Measurements from ENCODE around the gene SEBOX.
A peak's percentile ranks its signal among the peaks of the same experiment; 100 is the strongest.

The SEBOX gene

DNA sequence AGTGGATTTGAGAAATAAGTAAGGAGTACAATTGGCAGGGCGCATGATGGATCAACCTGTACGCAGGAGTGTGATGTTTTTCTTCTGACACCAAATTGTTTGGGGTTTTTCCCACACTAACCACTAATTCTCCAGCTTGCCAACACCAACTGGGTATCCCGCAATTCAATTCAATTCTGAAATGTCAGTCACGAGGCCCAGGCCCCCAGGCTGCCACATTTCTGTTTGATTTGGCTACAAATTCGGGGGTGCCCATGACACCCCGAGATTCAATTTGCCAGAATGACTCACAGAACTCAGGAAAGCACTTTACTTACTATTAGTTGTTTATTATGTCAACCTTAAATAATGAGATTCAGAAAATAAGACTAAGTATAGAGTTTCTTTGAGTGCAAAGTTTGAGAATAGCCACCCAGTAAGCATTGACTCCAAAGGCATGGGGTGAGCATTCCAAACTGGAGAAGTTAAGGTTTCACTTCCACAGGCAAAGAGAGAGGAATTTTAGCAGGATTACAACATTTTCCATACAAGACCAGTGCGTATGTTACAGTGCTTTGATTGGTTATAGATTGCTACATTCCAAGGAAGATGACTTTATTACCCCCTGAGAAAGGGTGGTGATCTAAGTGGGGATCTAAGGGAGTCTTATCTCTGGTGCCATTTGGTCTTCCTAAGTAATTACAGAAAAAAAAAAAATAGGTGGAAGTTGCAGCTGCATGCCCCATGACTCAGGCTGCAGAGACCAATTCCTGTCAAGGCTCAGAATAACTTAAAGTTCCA, 29.5 kb upstream of the SEBOX start:
- DNase-seq (ENCODE audit: insufficient read length, low spot score) = no peak

DNA sequence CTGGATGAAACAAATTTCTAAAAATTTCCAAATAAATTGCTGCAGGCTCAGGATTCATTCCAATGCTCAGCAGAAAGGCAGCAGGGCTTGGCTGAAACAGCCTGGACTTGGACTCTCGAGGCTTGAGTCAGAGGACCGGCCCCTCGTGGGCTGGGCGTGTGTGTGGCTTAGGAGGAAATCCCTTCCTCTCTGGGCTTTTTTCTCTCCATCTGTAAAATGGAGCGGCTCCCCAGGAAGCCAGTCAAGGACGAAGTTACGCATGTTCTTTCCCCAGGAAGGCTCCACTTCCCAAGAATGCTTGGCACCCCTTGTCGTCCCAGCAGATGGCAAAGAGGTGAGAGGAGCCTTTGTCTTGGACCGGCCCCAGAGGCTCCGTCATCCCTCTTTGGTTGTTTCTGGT, 27.5 kb upstream of the SEBOX start:
- FAIRE-seq = no peak
- DNase-seq (ENCODE audit: insufficient read length, low spot score) = no peak

More for the DNA sequence above, 29.5 kb upstream of the SEBOX start:
- FAIRE-seq = no peak

DNA sequence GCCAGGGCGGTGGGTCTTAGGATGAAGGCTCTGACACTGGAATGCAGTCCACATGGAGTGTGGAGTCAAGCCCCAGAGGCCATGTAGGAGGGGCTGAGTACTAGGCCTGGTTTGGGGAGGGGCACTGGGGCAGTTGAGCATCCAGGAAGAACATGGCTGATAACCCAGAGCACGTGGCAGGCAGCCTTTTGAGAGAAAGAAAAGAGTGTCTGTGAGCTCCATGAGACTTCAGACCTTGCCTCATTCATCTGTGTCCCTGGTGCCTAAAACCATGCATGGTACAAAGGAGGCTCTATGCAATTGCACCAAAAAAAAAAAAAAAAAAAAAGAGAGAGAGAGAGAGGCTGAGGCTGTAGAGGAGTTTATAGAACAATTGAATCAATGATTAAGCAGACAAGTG, 26.4 kb upstream of the SEBOX start:
- FAIRE-seq (no peak), DNase-seq (ENCODE audit: insufficient read length, low spot score) (no peak)

DNA sequence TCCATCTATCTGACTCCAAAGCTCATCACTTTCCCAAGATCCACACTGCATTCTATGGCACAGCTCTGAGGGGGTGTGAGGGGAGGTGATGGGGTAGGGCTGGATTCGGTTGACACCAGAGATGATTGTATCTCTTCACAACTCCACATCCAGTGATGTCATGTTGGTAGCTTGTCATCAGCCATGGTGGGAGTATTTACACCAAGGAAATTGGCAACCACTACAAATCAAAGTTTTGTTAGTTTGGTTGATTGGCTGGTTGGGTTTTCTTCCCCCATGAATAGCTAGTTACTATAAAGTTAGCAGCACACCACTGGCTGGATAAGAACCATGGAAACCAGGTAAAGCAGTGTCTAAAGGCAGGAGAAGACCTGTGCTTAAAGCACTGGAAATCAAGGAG, 26.0 kb upstream of the SEBOX start:
- no peak for DNase-seq (ENCODE audit: insufficient read length, low spot score)
- no peak for FAIRE-seq

DNA sequence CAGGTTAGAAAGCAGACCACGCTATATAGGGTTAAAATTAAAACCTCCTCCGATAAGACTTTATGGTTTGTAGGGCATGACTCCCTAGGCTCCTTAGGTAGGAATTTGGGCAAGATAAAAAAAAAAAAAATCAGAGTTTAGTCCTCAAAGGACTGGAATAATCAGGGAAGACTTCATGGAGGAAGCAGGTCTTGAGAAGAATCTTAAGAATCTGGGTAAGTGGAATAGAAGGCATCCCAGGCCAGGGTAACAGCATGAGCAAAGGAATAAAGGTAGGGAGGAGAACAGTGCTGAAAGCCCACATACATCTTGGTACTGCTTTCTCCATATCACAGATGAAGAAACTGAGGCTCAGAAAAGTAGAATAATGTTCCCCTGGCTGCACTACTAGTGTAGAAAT, 25.6 kb upstream of the SEBOX start:
- no peak for FAIRE-seq

DNA sequence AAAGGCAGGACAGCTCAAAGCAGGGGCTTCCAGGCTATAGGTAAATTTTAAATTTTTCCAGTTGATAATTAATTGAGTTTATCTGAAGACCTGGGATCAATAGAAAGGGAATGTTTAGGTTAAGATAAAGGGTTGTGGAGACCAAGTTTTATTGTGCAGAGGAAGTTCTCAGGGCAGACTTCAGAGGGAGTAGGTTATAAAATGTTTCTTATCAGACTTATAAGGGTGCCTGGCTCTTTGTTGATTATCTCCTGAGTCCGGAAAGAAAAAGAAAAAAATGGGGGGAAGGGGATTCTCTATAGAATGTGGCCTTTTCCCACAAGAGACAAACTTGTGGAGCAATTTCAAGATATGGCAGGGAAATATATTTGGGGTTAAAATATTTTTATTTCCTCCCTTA, 25.1 kb upstream of the SEBOX start:
- FAIRE-seq = no peak
- DNase-seq (ENCODE audit: insufficient read length, low spot score) = no peak

More for the DNA sequence above, 25.6 kb upstream of the SEBOX start:
- DNase-seq (ENCODE audit: insufficient read length, low spot score) = no peak

DNA sequence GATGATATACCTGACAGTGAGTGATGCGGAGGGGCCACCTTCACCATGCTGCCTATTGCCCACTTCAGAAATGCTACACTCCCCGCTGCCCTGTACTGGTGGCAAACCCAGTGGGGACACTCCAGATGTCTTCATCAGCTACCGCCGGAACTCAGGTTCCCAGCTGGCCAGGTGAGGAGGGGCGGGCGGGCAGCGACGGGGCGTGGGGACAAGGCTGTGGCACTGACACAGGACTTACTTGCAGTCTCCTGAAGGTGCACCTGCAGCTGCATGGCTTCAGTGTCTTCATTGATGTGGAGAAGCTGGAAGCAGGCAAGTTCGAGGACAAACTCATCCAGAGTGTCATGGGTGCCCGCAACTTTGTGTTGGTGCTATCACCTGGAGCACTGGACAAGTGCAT, 23.1 kb upstream of the SEBOX start:
- DNase-seq (ENCODE audit: insufficient read length, low spot score) (no peak), FAIRE-seq (no peak)

DNA sequence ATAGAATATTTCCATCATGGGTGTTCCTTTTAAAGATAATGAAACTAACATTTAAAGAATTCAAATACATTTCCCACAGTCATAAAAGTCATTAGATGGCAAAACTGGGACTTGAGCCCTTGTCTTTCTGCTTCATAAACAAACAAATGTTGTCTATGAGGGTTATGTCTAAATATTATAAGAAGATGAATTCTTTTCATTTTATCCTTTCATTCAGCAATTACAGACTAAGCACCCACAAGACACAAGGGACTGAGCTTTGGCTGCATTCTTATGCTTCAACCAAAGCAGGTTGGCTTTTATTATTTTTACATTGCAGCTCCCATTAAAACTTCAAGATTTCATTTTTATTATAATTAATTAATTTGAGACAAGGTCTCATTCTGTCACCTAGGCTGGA, 21.4 kb upstream of the SEBOX start:
- FAIRE-seq (no peak), DNase-seq (ENCODE audit: insufficient read length, low spot score) (no peak)

DNA sequence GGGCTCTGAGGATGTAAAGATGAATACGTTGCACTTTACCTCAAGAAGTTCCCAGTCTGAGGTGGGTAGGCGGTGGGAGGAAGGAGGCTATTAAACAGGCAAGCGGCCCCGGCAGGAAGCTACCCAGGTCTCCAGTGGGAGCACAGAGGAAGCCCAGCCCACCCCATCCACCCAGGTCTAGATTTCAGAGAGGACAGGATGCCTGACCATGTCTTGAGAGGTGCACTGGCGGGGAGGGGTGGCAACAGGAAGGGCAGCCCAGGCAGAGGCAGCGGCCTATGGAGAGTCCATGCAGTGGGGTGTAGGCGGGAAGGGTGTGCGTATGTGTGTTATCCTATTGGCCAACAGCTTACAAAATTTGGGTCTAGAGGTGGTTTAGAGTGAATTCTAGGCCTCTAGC, 20.4 kb upstream of the SEBOX start:
- FAIRE-seq (no peak), DNase-seq (ENCODE audit: insufficient read length, low spot score) (no peak)

DNA sequence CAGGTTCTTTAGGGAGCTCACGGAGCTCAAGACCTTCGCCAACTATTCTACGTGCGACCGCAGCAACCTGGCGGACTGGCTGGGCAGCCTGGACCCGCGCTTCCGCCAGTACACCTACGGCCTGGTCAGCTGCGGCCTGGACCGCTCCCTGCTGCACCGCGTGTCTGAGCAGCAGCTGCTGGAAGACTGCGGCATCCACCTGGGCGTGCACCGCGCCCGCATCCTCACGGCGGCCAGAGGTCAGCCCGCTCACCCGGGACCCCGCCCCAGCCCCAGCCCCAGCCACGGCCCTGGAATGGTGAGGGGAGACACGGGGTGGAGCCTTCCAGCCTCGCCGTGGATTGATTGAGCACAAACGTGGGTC, 20.0 kb upstream of the SEBOX start:
- FAIRE-seq (no peak), DNase-seq (ENCODE audit: insufficient read length, low spot score) (no peak)

DNA sequence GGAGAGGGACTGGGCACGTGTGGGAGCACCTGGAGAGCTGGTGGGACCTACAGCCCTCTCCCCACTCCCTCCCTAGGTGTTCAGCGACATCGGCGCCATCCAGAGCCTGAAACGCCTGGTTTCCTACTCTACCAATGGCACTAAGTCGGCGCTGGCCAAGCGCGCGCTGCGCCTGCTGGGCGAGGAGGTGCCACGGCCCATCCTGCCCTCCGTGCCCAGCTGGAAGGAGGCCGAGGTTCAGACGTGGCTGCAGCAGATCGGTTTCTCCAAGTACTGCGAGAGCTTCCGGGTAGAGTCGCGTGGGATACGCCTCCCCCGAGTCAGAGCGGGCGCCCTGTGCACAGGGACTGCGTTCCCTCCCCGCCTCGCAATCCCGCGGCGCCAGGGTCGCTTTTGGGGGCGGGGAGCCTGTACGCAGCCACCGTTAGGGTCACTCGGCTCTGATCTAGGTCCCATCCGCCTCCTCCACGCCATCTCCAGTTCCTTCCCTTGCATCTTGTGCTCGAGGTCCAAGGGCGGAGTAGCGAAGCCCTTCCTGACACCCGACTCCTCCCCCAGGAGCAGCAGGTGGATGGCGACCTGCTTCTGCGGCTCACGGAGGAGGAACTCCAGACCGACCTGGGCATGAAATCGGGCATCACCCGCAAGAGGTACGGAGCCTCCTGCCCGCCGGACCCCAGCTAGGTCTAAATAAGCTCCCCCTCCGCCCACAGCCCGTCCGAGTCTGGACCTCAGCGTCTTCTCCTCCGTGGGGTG, 19.5 kb upstream of the SEBOX start:
- FAIRE-seq (no peak), DNase-seq (ENCODE audit: insufficient read length, low spot score) (no peak)

DNA sequence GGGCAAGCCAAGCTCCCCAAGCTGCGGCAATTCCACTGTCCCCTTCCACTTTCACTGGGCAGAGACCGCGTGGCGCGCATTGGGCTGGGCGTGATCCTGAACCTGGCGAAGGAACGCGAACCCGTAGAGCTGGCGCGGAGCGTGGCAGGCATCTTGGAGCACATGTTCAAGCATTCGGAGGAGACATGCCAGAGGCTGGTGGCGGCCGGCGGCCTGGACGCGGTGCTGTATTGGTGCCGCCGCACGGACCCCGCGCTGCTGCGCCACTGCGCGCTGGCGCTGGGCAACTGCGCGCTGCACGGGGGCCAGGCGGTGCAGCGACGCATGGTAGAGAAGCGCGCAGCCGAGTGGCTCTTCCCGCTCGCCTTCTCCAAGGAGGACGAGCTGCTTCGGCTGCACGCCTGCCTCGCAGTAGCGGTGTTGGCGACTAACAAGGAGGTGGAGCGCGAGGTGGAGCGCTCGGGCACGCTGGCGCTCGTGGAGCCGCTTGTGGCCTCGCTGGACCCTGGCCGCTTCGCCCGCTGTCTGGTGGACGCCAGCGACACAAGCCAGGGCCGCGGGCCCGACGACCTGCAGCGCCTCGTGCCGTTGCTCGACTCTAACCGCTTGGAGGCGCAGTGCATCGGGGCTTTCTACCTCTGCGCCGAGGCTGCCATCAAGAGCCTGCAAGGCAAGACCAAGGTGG, 16.3 kb upstream of the SEBOX start:
- no peak for DNase-seq (ENCODE audit: insufficient read length, low spot score)
- FAIRE-seq = no peak

DNA sequence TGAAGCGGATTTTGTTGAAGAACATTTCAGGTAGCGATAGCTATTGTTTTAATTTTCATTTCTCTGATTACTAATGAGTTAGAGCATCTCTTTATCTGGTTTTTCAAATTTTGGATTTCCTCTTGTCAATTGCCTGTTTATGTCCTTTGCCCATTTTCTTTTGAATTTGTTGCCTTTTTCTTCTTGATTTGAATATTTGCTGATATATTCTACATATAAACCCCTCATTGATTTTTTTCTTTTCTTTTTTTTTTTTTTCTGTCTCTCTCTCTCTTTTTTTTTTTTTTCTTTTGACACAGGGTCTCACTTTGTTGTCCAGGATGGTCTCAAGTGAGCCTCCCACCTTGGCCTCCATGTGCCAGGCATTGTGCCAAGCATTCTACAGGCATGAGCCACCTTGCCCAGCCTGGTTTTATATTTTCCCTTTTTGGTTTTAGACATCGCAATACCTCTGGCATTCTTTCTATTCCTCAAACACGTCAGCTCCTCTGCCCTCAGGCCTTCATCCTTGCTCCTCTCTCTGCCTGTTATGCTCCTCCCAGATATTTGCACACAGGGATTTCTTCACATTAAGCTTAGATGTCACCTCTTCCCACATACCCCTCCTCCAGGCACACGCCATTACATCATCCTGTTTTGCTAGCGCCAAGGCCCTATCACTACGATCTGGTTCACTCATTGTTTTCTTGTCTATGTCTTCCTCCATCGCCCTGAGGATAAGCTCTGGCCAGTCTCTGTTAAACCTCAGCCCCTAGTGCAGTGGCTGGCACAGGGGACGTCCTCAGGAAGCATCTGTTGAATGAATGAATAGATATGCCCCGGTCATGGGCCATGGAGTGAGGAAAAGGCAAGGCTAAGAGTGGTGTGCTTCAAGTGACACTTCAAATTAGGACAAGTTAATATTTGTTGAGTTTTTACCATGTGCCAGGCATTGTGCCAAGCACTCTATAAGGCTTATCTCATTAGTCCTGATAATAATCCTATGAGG, 15.1 kb upstream of the SEBOX start:
- FAIRE-seq (peak; percentile 89), DNase-seq (ENCODE audit: insufficient read length, low spot score) (peak; percentile 88)

DNA sequence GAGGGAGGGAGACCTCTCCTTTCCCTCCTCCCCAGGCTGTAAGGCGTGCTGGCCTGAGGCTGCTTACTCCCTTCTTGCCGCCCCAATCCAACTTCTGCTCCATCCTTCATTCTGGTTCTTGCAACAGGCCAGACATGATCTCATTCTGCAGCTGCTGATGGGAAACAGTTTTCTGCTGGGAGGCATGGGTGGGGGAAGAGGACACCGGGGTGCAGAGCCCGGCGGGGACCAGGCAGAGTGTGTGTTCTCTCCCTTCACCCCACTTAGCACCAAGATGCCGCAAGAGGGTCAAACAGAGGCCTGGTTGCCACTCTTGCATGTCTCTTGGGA, 7.9 kb upstream of the SEBOX start:
- DNase-seq (ENCODE audit: insufficient read length, low spot score) = no peak

DNA sequence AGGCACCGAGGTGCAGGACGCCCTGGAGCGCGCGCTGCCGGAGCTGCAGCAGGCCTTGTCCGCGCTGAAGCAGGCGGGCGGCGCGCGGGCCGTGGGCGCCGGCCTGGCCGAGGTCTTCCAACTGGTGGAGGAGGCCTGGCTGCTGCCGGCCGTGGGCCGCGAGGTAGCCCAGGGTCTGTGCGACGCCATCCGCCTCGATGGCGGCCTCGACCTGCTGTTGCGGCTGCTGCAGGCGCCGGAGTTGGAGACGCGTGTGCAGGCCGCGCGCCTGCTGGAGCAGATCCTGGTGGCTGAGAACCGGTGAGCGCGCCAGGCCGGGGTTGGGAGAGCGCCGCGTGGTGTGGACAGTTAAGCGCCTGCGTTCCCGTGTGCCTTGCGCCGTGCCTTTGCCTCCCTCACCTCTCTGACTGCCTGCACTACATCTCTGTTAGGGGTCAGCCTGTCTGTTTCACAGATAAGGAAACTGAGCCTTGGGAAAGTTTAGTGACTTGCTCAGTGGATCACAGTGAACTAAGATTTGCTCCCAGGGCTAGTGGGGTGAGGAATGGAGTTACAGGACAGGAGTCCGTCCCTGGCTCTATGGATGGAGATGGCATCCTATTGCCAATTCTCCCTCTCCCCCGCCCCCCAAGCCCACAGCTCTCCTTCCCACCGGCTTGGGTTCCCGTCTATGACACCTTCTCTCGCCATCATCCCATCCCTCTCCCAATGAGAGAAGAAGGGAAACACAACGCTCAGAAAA, 7.4 kb upstream of the SEBOX start:
- FAIRE-seq (no peak), DNase-seq (ENCODE audit: insufficient read length, low spot score) (no peak)

More for the DNA sequence above, 7.9 kb upstream of the SEBOX start:
- no peak for FAIRE-seq

DNA sequence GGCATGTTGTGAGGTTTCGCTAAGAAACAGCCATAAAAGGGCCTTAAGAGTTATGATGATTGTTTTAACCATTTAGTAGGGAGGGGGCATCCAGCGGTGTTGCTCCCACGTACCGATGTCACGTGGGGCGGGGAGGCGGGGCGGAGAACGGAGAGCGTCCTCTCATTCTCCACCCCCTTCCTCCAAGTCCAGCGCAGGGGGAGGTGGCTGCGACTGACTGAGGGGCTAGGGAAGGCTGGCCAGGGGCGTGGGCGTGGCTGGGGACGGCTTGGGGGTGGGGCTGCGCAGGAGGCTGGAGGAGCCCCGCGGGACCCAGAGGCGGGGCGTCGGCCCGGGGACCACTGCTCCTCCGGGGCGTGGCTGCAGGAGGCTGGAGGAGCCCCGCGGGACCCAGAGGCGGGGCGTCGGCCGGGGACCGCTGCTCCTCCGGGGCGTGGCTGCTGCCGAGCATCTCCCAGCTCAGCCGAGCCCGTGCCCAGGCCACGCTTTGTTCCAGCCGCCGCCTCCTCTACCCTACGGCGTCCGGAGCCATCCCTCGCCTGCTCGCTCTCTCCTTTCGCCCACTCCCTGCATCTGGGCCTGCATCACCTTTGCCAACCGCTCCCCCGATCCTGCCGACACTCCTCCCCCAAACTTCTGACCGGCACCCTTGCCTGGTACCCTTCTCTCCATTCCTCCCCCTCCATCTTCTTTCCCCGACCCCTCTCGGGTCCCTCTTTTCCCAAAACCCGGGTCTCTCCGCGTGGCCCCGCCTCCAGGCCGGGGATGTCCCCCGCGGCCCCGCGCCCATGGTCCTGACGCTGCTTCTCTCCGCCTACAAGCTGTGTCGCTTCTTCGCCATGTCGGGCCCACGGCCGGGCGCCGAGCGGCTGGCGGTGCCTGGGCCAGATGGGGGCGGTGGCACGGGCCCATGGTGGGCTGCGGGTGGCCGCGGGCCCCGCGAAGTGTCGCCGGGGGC, 6.5 kb upstream of the SEBOX start, which contains the start of gene SARM1:
Gene SARM1, plus strand, starts transcription at position 450 of the 958 bp plus-strand sequence. Its CDS starts 339 bp downstream, at position 789.
- peak; percentile 96 for DNase-seq (ENCODE audit: insufficient read length, low spot score)
- FAIRE-seq = peak; percentile 98

DNA sequence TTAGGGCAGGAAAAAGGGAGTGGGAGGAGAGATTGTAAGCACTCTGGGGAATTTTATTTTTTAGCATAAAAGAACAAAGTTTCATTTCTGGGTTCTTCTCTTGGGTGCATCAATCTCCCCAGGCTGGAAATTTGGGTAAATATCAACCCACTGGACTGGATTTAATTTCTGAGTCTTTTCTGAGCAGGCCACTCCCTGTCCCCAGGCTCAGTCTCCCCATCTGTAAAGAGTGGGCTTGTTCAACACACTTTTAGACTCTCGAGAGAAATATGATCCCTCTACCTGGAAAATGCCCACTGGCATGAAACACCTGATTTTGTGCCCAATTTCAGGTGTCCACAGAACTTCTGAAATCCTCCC, 5.7 kb upstream of the SEBOX start:
- DNase-seq (ENCODE audit: insufficient read length, low spot score) (no peak), FAIRE-seq (no peak)

DNA sequence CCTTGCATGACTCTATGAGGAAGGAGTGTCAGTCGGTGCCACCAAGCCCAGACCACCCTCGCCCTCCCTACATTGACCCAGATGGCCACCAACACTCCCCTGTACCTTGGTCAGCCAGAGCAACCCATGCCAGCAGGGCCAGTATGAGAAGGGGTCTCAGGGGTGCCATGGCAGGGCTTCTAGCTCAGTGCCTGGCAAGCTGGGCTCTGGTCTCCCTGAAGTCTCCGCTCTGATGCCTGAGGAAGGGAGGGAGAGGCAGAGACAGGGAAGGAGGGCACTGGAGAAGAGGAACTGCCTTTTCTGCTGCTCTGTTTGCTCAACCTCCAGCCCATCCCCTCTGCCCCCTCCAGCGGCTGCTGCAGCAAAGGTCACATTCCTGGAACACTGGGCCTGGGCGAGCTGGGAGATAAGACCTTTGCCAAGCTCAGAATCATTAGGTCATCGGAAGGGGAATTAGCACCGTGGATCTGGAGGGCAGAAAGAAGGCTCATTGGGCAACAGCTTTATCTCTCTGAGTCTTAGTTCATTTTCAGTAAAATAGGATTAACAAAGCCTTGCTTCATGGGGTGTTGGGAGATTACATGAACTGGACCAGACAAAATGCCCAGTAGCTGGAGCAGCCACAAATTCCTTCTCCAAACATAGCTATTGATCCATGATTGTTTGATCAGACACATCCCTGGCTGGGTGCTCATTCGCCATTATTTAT, 5.2 kb upstream of the SEBOX start, which contains the start of gene VTN:
Gene VTN, minus strand, starts transcription at position 273 of the 709 bp plus-strand sequence. Its CDS starts 104 bp downstream, at position 169.
- peak; percentile 44 for FAIRE-seq
- no peak for DNase-seq (ENCODE audit: insufficient read length, low spot score)

All from HTR-8/SVneo (cell line).